Peyer's patch (tissue), 4 donors: ENCODE results near the gene B3GNT8. TPM values are rescaled to one million over a fixed set of nuclear protein-coding genes. Genes with fewer than 3 reads are reported as not detected.

ENCODE experiments used
- DNase-seq, 3 donors: peaks; one replicate each; pipeline ENCODE4 v3.0.0-alpha.2; 2017 to 2019
- H3K27ac ChIP-seq, 4 donors: fragments of 200-600 bp; sonication (generic); one replicate each; pipeline ENCODE4 v1.5.1; 2016 to 2019
- H3K27me3 ChIP-seq, 2 donors: fragments of 200-600 bp; sonication (generic); one replicate each; pipeline ENCODE4 v1.5.1; 2019
- H3K36me3 ChIP-seq, 3 donors: fragments of 200-600 bp; sonication (generic); one replicate each; pipeline ENCODE4 v1.5.1; 2016 to 2019
- H3K4me1 ChIP-seq, 4 donors: fragments of 200-600 bp; sonication (generic); one replicate each; pipeline ENCODE4 v1.5.1; 2016 to 2019
- H3K4me3 ChIP-seq, 4 donors: fragments of 200-600 bp; sonication (generic); 1 replicate in 3 of 4; 2 replicates in 1 of 4; pipeline ENCODE4 v1.5.1; 2016 to 2019; ENCODE audit warnings: mild to moderate bottlenecking in 1 of 4
- H3K9me3 ChIP-seq, 4 donors: fragments of 200-600 bp; sonication (generic); one replicate each; pipeline ENCODE4 v1.5.1; 2016 to 2019; ENCODE audit warnings: mild to moderate bottlenecking in 1 of 4
- CTCF ChIP-seq, 6 experiments: fragments of 450-650 bp in 4 of 6; fragments of 200-600 bp in 2 of 6; sonication (generic) in 1 of 6; IDR thresholded peaks; one replicate each; pipeline ENCODE4 v1.5.1; 2017 to 2019; ENCODE audit warnings: antibody characterized with exemption in 6 of 6, mild to moderate bottlenecking in 3 of 6, moderate library complexity in 1 of 6
- POLR2A ChIP-seq, 2 donors: fragments of 450-650 bp; IDR thresholded peaks; one replicate each; pipeline ENCODE4 v1.5.1; 2017; ENCODE audit warnings: antibody characterized with exemption in 2 of 2, mild to moderate bottlenecking in 2 of 2, moderate library complexity in 2 of 2
- total RNA-seq, 4 donors: library from RNA; depleted of rRNA; stranded (reverse); fragments of >200 nt; gene quantifications; one replicate each; pipeline ENCODE4 v1.1.0, GENCODE V29; 2016

B3GNT8 gene
- total RNA-seq, 4 donors from 2014 or later: 15.7 to 98.4 (median 62.8) TPM

DNA sequence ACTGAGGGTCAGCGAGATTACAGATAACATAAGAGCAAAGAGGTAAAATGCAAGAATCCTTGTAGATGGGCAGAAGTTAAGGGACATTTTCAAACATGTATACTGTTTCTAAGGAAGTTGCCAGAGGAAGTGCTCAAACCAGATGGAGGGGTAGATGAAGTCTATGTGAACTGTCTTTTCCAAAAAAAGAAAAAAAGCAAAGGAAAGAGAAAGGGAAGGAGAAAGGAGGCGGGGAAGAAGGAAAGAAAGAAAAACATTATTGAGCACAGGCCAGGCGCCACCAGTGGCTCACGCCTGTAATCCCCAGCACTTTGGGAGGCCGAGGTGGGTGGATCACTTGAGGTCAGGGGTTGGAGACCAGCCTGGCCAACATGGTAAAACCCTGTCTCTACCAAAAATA lies 7.3 kb upstream of the B3GNT8 start:
- peak in 1 of 3 donors; percentile 7 for DNase-seq
- Histone ChIP-seq H3K4me1 (peaks cover 0 to 31% (median 3%) of the 10 kb centered on the region in 4 donors), H3K36me3 (peaks cover 0 to 34% (median 0%) of the 10 kb centered on the region in 3 donors), H3K27ac (no peak overlapping the region), H3K4me3 (no peak overlapping the region), H3K9me3 (no peaks in the 10 kb centered on the region), H3K27me3 (no peaks in the 10 kb centered on the region)
- no peak for TF ChIP-seq POLR2A (IDR thresholded peaks at IDR 0.05)
- TF ChIP-seq CTCF (IDR thresholded peaks at IDR 0.05): no peak

DNA sequence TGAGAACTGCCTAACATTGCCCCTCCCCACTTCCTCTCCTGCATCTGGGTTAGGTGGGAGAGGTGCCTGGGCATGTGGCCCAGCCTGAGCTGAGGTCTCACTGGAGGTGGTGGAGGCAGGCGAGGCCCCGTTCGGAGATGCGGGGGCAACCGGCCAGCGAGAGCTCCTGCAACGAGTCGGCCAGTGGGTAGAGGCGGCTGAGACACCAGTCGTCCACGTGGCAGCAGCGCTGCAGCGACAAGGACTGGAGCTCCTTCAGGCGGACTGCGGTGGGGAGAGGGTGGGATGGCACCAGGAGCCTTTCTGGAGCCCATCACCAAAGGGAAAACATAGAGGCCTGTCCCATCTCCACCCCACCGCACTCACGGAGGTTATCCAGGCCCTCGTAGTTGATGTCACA lies 6.0 kb upstream of the B3GNT8 start:
- Histone ChIP-seq H3K4me3 (no peak overlapping the region), H3K9me3 (no peaks in the 10 kb centered on the region), H3K4me1 (peaks cover 0 to 30% (median 0%) of the 10 kb centered on the region in 4 donors), H3K27ac (no peak overlapping the region), H3K27me3 (no peaks in the 10 kb centered on the region), H3K36me3 (peaks cover 0 to 34% (median 0%) of the 10 kb centered on the region in 3 donors)
- TF ChIP-seq POLR2A (IDR thresholded peaks at IDR 0.05): no peak
- no peak for TF ChIP-seq CTCF (IDR thresholded peaks at IDR 0.05)
- DNase-seq: no peak

- peaks cover 0 to 27% (median 0%) of the 10 kb centered on the region in 3 donors for H3K36me3 ChIP-seq
- no peak overlapping the region for H3K27ac ChIP-seq
- no peak overlapping the region for H3K4me3 ChIP-seq
- H3K9me3 ChIP-seq: no peaks in the 10 kb centered on the region
- H3K27me3 ChIP-seq: no peaks in the 10 kb centered on the region
- no peak for DNase-seq
- TF ChIP-seq POLR2A (IDR thresholded peaks at IDR 0.05): no peak
- peak in 4 of 6 experiments; percentile 16 to 52 (median 46) for TF ChIP-seq CTCF (IDR thresholded peaks at IDR 0.05)
- H3K4me1 ChIP-seq: peaks cover 0 to 26% (median 4%) of the 10 kb centered on the region in 4 donors
These were observed 4.5 kb upstream of the B3GNT8 start for GRCh38 chr19:41431426-41432386.

DNA sequence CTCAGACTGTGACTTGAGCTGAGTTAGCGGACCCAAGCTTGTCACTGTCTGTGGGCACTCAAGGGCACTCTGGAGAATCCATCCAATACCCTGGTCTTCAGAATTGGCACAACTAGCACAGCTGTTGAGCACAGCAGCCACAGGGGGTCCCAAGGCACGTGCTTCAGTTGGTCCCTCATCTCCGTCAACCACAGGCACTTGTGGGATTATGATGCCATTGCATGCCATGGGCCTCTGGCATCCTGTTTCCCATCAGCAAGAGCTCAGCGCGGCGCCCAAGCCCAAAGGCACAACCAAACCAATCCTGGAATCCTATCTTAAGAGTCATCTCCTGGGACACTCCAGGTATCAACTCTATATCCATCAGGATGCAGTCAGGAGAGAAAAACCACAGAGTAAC lies 3.7 kb upstream of the B3GNT8 start:
- DNase-seq: no peak
- H3K4me1 ChIP-seq: peaks cover 0 to 30% (median 4%) of the 10 kb centered on the region in 4 donors
- peaks cover 0 to 29% (median 0%) of the 10 kb centered on the region in 3 donors for H3K36me3 ChIP-seq
- H3K27me3 ChIP-seq: no peaks in the 10 kb centered on the region
- H3K9me3 ChIP-seq: no peaks in the 10 kb centered on the region
- no peak overlapping the region for H3K27ac ChIP-seq
- H3K4me3 ChIP-seq: no peak overlapping the region
- TF ChIP-seq POLR2A (IDR thresholded peaks at IDR 0.05) (no peak), CTCF (IDR thresholded peaks at IDR 0.05) (no peak)

- peak overlapping the region in 3 of 4 donors; percentile 46 to 67 (median 66) for H3K4me3 ChIP-seq
- peaks cover 0 to 41% (median 2%) of the 10 kb centered on the region in 3 donors for H3K36me3 ChIP-seq
- H3K27ac ChIP-seq: peak overlapping the region; percentile 68 to 98 (median 88)
- H3K9me3 ChIP-seq: no peaks in the 10 kb centered on the region
- no peak for DNase-seq
- peaks cover 0 to 45% (median 4%) of the 10 kb centered on the region in 4 donors for H3K4me1 ChIP-seq
- TF ChIP-seq POLR2A (IDR thresholded peaks at IDR 0.05) (no peak), CTCF (IDR thresholded peaks at IDR 0.05) (no peak)
- H3K27me3 ChIP-seq: no peaks in the 10 kb centered on the region
These were observed 1.3 kb upstream of the B3GNT8 start for GRCh38 chr19:41428481-41428859.
